Smooth muscle cell of the pulmonary artery (primary cell): ENCODE measurements around the gene EEF1B2. TPM values are rescaled to one million over a fixed set of nuclear protein-coding genes. Genes with fewer than 3 reads are reported as not detected.

Experiments used
- total RNA-seq: library from RNA; depleted of rRNA; stranded (reverse); fragments of >200 nt; gene quantifications from 2 replicates; pipeline ENCODE4 v1.2.3, GENCODE V29; 2014

EEF1B2 gene
- 242 and 297 TPM in 2 replicates for total RNA-seq

DNA sequence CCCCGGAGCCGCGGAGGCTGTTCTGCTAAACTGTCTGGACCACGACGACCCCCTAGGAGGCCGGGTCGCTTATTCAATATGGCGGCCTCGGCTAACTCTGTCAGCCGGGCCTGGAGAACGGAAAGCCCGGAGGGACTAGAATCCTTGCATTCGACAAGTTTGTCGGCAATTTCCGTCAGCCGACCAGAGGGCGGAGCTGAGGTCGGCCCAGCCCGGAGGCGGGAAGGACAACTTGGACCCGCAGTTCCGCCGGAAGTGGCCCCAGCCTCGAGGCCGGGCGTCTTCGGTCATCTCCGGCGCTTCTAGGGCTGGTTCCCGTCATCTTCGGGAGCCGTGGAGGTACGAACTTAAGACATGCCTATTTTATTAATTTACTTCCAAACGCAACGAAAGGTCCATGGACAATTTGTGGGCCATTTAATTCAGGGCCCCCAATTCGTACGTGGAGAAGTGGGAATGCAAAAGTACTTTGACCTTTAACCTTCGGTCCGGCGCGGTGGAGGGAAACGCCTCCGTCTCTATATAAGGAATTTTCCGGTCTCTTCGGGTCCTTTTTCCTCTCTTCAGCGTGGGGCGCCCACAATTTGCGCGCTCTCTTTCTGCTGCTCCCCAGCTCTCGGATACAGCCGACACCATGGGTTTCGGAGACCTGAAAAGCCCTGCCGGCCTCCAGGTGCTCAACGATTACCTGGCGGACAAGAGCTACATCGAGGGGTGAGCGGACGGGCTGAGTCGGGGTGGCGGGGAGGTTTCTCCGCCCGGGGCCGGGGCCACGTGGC is at the start of gene EEF1B2, which contains the start of gene NDUFS1:
Gene EEF1B2 (plus strand): TSS at position 550 of the 779 bp plus-strand sequence. CDS start 85 bp downstream, at position 635.
Gene NDUFS1 (minus strand): TSS at position 99 of the 779 bp plus-strand sequence. CDS start 5,766 bp downstream, outside the sequence.

Other genes with a start within 250 kb of the EEF1B2 start
- gene INO80D, start 73.7 kb upstream of the EEF1B2 start, total RNA-seq: 9.0 and 9.6 TPM in 2 replicates
- 118 and 126 TPM in 2 replicates for gene NDUFS1, start 451 bp upstream of the EEF1B2 start, total RNA-seq
- 16.7 and 17.0 TPM in 2 replicates for gene ZDBF2, start 114.8 kb downstream of the EEF1B2 start, total RNA-seq